Right cardiac atrium (tissue), 5 donors: ENCODE results near the gene RFK. TPM values are rescaled to one million over a fixed set of nuclear protein-coding genes. Genes with fewer than 3 reads are reported as not detected.

ENCODE experiments used
- ATAC-seq, 2 donors: fragments of 200-7000 bp; cut with Tn5 transposase; one replicate each; pipeline versions ENCODE4 v1.8.0 to v1.9.1; 2020; ENCODE audit warnings: moderate library complexity in 2 of 2, mild to moderate bottlenecking in 1 of 2
- DNase-seq, 3 donors: peaks; one replicate each; pipeline ENCODE4 v3.0.0-alpha.2; 2020
- H3K27ac ChIP-seq: one replicate; pipeline ENCODE4 v1.5.1; 2013; ENCODE audit warnings: mild to moderate bottlenecking, low read length, control low read depth, moderate library complexity
- H3K27me3 ChIP-seq: one replicate; pipeline ENCODE4 v1.6.1; 2013; ENCODE audit not compliant: control insufficient read depth, insufficient read depth
- H3K4me1 ChIP-seq: one replicate; pipeline ENCODE4 v1.6.1; 2013; ENCODE audit warnings: low read length; ENCODE audit not compliant: control insufficient read depth, insufficient read depth
- H3K4me3 ChIP-seq: one replicate; pipeline ENCODE4 v1.5.1; 2013; ENCODE audit warnings: low read length, control low read depth
- H3K9me3 ChIP-seq: one replicate; pipeline ENCODE4 v1.6.1; 2013; ENCODE audit warnings: low read length; ENCODE audit not compliant: control insufficient read depth
- WGBS: extraction: QIAGEN DNeasy Blood & Tissue Kit; methylation state at CpG from one replicate; pipeline ENCODE4 v1.1.7; 2013; 5-methylcytosine and 5-hydroxymethylcytosine counted together
- intact Hi-C, 4 donors: fragments of 100-400 bp; cut with DNase I; formaldehyde crosslinking; loops; one replicate each; pipeline versions ENCODE4 v1.11.0 to v1.14.0; 2022 to 2023
- polyA plus RNA-seq: library from polyadenylated mRNA; stranded (reverse); fragments of 200-250 nt; gene quantifications from one replicate; pipeline ENCODE4 v1.2.3, GENCODE V29; 2013
- total RNA-seq, 4 donors: library from RNA; stranded (reverse); fragmentation: NEBNext Ultra II Directional; extraction: Animal tissue kit (Norgen Biotek cat#: 25700); gene quantifications; one replicate each; pipeline ENCODE4 v1.2.1, GENCODE V29; 2021
- donor health status: healthy with polysubstance abuse.
- donor health status: DM: no; HTN: yes; CAD: no.
- donor health status: DM: no; HTN: no; CAD: no.
- donor health status: DM: no; HTN: yes; CAD: no; lungs with severe emphysema.
- donor health status: DM: yes; HTN: yes; CAD: no.

The RFK gene
- total and polyA plus RNA-seq, 5 donors: 16.5 to 26.9 (median 23.1) TPM

DNA sequence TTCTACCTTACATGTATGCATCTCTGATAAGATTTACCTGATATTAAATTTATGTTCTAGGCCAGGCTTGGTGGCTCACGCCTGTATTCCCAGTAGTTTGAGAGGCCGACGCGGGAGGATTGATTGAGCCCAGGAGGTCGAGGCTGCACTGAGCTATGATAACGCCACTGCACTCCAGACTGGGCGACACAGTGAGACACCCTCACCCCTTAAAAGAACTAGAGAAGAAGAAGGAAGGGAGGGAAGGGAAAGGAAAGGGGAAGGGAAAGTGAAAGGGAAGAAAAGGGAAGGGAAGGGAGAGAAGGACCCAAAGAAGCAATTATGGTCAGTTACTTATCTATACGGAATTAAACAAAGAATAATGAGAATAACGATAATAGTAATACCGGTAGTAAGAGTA, 1.2 kb upstream of the RFK start:
- H3K27ac ChIP-seq: peak overlapping the region; percentile 89
- H3K4me1 ChIP-seq: peaks cover 2% of the 10 kb centered on the region
- DNase-seq (peak in 1 of 3 donors; percentile 51), ATAC-seq (no peak)
- 68% methylated on average over 10 of the region's 10 CpGs for WGBS
- H3K27me3 ChIP-seq: no peaks in the 10 kb centered on the region
- no peaks in the 10 kb centered on the region for H3K9me3 ChIP-seq
- H3K4me3 ChIP-seq: peak overlapping the region; percentile 81
- intact Hi-C loops: no loop called here

DNA sequence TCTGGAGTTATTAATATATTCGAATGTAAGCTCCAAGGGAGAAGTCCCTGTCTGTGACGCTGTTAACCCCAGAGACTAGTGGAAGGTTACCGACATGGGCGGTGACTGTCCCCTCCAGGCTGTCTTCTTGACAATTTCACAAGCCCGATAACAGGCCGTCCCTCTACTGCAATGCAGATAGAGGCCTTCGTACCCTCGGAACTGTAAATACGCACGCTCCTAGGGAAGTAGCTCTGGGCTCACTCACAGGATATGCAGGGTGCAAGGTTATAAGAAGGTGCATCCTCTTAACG, 680 bp upstream of the RFK start:
- Histone ChIP-seq H3K9me3 (no peaks in the 10 kb centered on the region), H3K27me3 (no peaks in the 10 kb centered on the region), H3K27ac (peak overlapping the region; percentile 95), H3K4me3 (peak overlapping the region; percentile 81), H3K4me1 (peaks cover 2% of the 10 kb centered on the region)
- under 1% methylated on average over 11 of the region's 11 CpGs for whole genome bisulfite sequencing
- ATAC-seq (peak; percentile 81), DNase-seq (peak in 2 of 3 donors; percentile 61 to 77)
- intact Hi-C loops: no loop called here

DNA sequence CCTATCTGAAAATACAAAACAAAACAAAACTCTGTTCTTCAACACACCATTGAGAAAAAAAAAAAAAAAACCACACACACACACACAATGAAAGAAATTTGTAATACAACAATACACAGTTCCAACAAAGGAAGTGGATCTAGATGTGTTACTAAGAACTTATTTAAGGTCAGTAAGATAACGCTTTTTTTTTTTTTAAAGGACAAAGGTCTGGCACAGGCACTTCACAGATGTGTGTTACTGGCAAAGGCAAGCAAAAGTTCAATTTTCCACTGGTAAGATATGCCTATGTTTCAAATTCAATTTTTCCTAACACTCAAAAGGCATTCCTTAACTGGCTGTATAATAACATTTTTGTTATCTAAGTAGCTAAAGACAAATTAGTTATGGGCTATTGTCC, 3.6 kb downstream of the RFK start:
- Histone ChIP-seq H3K4me1 (peaks cover 2% of the 10 kb centered on the region), H3K9me3 (no peaks in the 10 kb centered on the region), H3K27me3 (no peaks in the 10 kb centered on the region), H3K27ac (no peak overlapping the region), H3K4me3 (no peak overlapping the region)
- intact Hi-C loops: no loop called here
- ATAC-seq (peak in 1 of 2 donors; percentile 3), DNase-seq (no peak)
- WGBS: 43% methylated on average over 1 of the region's 1 CpG

DNA sequence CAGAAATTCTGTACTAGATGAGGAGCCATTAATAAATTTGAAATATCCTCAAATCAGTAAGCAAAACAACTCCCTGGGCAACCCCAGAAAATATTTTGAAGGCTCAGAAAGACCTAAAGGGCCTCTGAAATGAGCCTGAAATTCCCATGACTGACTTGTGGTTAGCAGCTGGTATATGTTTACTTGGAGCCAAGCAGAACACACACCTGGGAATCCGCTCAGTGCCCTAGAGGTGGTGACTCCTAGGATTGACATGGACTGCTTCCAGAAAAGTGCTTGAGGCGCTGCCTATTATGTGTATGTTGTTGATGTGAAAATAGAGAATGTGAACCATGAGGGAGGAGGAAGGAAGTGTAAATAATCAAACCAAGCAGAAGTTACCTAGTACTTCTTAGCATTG, 14.7 kb downstream of the RFK start:
- Histone ChIP-seq H3K27ac (no peak overlapping the region), H3K4me3 (no peak overlapping the region), H3K27me3 (no peaks in the 10 kb centered on the region), H3K4me1 (no peaks in the 10 kb centered on the region), H3K9me3 (no peaks in the 10 kb centered on the region)
- 90% methylated on average over 2 of the region's 2 CpGs for WGBS
- no peak for DNase-seq
- no peak for ATAC-seq
- intact Hi-C loops: no loop called here

DNA sequence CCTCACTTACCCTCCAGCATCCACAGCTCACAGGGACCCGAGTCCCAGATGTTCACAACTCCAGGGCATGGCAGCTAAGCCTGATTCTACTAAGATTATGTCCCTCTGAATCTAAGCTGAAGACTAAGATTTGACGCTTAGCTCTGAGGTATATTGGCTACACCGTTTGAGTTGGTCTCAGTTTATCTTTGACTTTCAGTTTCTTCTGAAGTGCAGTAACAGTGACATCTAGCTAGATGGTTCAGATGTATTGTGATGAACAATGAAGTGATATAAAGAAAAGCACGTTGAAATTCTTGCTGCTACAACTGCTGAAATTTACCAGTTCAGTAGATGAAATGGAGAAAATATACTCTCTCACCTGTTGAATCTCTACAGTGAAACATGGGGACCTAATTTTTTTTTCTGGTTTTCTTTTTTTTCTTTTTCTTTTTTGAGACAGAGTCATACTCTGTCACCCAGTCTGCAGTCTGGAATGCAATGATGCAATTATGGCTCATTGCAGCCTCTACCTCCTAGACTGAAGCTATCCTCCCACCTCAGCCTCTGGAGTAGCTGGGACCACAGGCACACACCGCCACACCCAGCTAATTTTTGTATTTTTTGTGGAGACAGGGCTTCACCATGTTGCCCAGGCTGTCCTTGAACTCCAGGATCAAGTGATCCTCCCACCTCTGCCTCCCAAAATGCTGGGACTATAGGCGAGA, 15.7 kb downstream of the RFK start:
- H3K27ac ChIP-seq: no peak overlapping the region
- WGBS: 85% methylated on average over 6 of the region's 6 CpGs
- H3K4me3 ChIP-seq: no peak overlapping the region
- intact Hi-C loops: no loop called here
- no peaks in the 10 kb centered on the region for H3K4me1 ChIP-seq
- ATAC-seq (no peak), DNase-seq (no peak)
- H3K27me3 ChIP-seq: no peaks in the 10 kb centered on the region
- no peaks in the 10 kb centered on the region for H3K9me3 ChIP-seq

DNA sequence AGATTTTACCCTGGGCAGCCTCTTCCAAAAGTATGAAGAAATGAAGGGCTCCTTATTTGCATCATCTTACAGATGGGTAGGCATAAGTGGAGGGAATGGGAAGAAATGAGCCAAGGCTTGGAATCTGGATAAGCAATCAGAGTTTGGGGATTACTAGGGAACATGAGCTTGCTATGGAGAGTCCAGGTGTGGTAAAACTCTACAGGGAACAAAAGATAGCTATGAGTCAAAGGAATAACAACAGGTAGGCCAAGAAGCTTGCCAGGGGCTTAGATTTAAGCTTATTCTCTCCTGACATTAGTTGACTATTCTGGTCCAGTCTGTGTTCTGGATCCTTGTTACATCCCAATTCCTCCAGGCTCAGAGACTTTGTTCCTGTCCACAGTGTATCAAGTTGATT, 16.4 kb downstream of the RFK start:
- H3K9me3 ChIP-seq: no peaks in the 10 kb centered on the region
- no peak overlapping the region for H3K4me3 ChIP-seq
- H3K4me1 ChIP-seq: peaks cover 2% of the 10 kb centered on the region
- no peak for DNase-seq
- ATAC-seq: no peak
- H3K27ac ChIP-seq: no peak overlapping the region
- intact Hi-C loops: no loop called here
- no peaks in the 10 kb centered on the region for H3K27me3 ChIP-seq

DNA sequence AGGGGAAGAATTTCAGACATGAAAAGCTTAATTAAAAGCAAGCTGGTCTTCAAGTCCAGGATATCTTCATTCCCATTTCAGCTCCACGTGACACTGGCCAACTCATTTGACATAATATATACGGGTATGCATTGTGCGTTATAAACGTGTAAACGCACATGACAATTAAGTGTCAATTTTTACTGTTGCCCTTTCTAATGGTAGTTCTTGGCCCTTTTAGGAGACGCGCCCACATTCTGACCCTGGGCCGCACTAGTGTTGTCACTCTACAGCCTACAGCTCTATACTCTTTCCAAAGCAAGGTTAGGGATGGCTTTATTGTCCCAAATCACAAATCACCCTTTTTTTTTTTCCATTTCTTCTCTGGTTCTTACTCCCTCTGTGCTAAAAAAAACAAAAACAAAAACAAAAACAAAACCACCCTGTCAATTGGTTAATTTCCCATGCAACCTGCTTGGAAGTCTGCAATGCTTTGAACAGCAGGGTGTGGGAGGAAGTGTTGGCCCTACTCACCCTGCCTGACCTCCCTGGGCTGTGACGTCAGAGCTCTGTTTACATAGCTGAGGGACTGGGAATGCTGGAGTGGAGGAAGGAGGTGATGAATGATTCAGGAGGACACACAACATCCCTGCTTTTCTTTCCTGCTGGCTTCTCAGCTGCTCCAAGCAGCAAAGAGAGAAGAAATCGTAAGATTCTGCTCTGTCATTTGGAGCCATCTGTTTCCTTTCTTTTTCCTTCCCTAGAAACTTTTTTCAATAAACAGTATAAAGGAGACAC, 19.3 kb downstream of the RFK start:
- Histone ChIP-seq H3K4me3 (no peak overlapping the region), H3K9me3 (no peaks in the 10 kb centered on the region), H3K27ac (no peak overlapping the region), H3K4me1 (peaks cover 2% of the 10 kb centered on the region), H3K27me3 (no peaks in the 10 kb centered on the region)
- DNase-seq: peak; percentile 84 to 87 (median 85)
- intact Hi-C loops: no loop called here
- peak; percentile 86 to 97 for ATAC-seq
- 68% methylated on average over 10 of the region's 10 CpGs for WGBS

DNA sequence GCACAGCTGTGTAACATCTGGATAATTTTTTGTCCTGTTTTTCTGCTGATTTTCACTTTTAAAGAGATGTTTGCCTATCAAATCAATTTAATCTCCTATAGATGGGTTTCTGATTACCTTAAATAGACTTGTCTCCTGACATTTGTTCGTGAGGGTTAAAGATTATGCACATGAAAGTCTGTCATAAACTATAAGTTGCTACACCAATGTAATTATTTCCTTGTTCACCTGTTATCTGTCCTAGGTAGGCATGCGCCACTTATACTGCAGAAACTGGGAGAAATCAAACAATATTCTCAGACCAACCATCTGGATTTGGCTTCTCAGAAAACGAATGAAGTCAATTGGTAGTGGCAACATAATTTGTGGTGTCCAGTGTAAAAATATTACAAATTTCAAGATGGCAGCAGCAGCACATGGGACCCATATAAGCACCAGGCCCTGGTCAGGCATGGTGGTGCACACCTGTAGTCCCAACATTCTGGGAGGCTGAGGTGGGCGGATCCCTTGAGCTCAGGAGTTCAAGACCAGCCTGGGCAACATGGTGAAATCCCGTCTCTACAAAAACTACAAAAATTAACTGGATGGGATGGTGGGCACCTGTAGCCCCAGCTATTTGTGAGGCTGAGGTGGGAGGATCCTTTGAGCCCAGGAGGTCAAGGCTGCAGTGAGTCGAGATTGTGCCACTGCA, 20.3 kb downstream of the RFK start:
- no peak overlapping the region for H3K4me3 ChIP-seq
- ATAC-seq (no peak), DNase-seq (no peak)
- no peaks in the 10 kb centered on the region for H3K27me3 ChIP-seq
- WGBS: 88% methylated on average over 6 of the region's 6 CpGs
- H3K9me3 ChIP-seq: no peaks in the 10 kb centered on the region
- intact Hi-C loops: no loop called here
- no peak overlapping the region for H3K27ac ChIP-seq
- H3K4me1 ChIP-seq: peaks cover 2% of the 10 kb centered on the region

DNA sequence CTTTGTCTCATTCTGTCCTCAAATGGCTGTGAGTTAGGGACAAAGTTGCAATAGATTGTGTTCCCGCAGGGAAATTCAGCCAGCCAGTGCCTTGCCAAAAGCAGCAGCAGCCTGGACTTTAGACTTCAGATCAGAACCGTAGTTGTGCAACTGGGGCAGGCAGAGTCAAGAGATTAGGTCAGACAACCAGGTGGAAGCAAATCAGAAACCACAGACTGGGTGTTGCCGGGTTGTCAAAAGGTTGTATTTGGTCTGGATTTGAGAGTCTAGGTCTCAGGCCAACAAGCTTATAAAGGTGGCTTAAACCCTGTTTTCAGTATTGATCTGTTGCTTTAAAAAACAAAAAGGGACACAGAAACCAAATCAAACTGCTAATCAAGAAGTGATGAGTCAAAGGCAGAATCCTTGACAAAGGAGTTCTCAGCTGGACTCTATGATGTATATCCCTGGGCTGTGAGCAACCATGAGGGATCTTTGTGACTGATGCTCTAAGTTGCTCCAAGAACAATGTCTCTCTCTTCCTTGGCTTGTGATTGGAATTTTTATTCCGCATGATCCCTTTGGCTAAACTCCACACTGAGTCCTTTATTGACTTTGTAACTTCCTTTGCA, 20.9 kb downstream of the RFK start:
- H3K27ac ChIP-seq: peak overlapping the region; percentile 7
- WGBS: 32% methylated on average over 4 of the region's 4 CpGs

DNA sequence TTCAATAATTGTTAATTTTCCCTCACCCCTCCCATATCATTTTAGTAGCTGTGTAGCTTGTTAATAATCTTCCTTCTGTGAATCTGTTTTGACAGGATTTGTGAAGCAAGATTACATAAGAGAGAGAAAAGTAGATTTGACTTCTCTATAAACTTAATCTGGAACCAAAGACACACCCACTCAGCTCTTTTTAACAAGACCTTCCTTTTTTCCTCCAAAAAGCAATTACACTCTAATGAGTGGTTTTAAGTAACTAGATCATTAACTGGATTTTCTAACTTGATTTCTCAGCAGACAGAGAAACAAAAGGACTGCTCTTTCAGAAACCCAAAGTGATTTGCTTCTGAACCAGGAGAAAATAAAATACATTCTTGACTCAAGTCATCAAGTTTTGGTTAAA, 21.9 kb downstream of the RFK start:
- Histone ChIP-seq H3K9me3 (no peaks in the 10 kb centered on the region), H3K27me3 (no peaks in the 10 kb centered on the region), H3K4me1 (peaks cover 2% of the 10 kb centered on the region), H3K27ac (no peak overlapping the region), H3K4me3 (no peak overlapping the region)
- no peak for ATAC-seq
- DNase-seq: no peak
- intact Hi-C loops: no loop called here

More for the DNA sequence above, 20.9 kb downstream of the RFK start:
- intact Hi-C loops: no loop called here
- ATAC-seq: peak; percentile 77 to 87
- H3K27me3 ChIP-seq: no peaks in the 10 kb centered on the region
- no peaks in the 10 kb centered on the region for H3K9me3 ChIP-seq
- peak; percentile 72 to 83 (median 80) for DNase-seq
- H3K4me1 ChIP-seq: peaks cover 2% of the 10 kb centered on the region
- H3K4me3 ChIP-seq: no peak overlapping the region

DNA sequence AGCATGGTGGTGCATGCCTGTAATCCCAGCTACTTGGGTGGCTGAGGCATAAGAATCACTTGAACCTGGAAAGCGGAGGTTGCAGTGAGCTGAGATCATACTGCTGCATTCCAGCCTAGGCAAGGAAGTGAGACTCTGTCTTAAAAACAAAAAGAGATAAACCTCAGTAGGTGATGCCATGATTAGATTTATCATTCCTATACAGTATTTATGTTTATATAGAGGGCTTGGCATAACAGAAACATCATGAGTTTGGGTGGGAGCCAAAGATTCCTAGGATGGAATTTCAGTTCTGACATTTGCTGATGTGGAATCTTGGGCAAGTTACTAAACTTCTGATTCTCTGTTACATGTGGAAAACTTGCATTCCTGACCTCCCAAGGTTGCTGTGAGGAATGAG, 22.3 kb downstream of the RFK start:
- no peak for DNase-seq
- Histone ChIP-seq H3K4me3 (no peak overlapping the region), H3K9me3 (no peaks in the 10 kb centered on the region), H3K27me3 (no peaks in the 10 kb centered on the region), H3K4me1 (peaks cover 2% of the 10 kb centered on the region), H3K27ac (no peak overlapping the region)
- no peak for ATAC-seq
- 72% methylated on average over 1 of the region's 1 CpG for WGBS
- intact Hi-C loops: no loop called here
